ENCODE measurements around the gene ACCS. TPM values are rescaled to one million over a fixed set of nuclear protein-coding genes. Genes with fewer than 3 reads are reported as not detected.
A peak's percentile ranks its signal among the peaks of the same experiment; 100 is the strongest.

Gene ACCS
- total RNA-seq, 1 donor, result 21.0 TPM

DNA sequence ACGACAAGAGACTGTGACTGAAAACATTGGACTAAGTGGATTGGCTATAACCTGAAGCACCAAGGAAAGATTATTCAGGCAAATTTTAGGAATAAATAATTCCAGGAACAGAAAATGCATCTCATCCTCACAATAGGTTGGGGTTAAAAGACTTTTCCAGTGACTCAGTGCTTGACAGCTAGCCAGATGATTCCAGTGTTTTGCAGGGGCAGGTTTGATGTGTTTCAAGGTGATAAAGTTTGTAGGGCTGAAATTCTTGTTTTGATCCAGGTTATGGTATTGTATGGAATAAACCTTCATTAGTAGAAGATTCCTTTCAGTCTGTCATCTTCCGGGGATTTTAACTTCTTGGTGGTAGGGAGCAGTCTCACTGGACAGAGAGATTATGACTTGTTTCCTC is 31.8 kb downstream of the ACCS start:
- Histone ChIP-seq H3K4me2 (ENCODE audit: insufficient read depth, low read length) (no peak overlapping the region), H3K79me2 (ENCODE audit: insufficient read depth, low read length) (peaks cover 62% of the 10 kb centered on the region), H3K4me1 (ENCODE audit: insufficient read depth, low read length) (peaks cover 15% of the 10 kb centered on the region), H3K36me3 (ENCODE audit: insufficient read depth, low read length) (no peaks in the 10 kb centered on the region), H2AFZ (ENCODE audit: low read length) (no peak overlapping the region), H3K4me3 (ENCODE audit: insufficient read depth, low read length) (no peak overlapping the region), H4K20me1 (ENCODE audit: insufficient read depth, low read length) (peaks cover 39% of the 10 kb centered on the region), H3K27ac (ENCODE audit: low read depth, low read length) (no peak overlapping the region), H3K9me3 (ENCODE audit: low read depth, low read length) (no peaks in the 10 kb centered on the region), H3K27me3 (ENCODE audit: insufficient read depth, low read length) (no peaks in the 10 kb centered on the region)
- TF ChIP-seq, protein P1, sequence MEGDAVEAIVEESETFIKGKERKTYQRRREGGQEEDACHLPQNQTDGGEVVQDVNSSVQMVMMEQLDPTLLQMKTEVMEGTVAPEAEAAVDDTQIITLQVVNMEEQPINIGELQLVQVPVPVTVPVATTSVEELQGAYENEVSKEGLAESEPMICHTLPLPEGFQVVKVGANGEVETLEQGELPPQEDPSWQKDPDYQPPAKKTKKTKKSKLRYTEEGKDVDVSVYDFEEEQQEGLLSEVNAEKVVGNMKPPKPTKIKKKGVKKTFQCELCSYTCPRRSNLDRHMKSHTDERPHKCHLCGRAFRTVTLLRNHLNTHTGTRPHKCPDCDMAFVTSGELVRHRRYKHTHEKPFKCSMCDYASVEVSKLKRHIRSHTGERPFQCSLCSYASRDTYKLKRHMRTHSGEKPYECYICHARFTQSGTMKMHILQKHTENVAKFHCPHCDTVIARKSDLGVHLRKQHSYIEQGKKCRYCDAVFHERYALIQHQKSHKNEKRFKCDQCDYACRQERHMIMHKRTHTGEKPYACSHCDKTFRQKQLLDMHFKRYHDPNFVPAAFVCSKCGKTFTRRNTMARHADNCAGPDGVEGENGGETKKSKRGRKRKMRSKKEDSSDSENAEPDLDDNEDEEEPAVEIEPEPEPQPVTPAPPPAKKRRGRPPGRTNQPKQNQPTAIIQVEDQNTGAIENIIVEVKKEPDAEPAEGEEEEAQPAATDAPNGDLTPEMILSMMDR (IDR thresholded peaks at IDR 0.05; ENCODE audit: extremely low read depth, low read depth, low read length), result no peak
- no peak for DNase-seq (ENCODE audit: insufficient read length, low spot score, missing footprints)

DNA sequence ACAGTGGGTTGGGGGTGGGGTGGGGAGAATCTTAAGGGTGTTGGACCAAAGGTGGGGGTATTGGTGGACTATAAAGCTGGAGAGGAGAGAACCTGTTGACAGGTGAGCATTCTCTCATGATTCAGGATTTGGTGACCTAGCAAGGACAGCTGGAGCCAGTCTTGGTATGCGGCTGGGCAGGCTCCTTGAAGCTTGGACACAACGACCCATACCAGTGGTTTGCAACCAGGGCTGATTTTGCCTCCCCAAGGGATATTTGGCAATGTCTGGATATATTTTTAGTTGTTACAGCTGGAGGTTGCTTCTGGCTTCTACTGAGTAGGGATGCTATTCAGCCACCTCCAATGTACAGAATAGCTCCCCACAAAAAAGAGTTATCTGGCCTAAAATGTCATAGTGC is 35.0 kb downstream of the ACCS start:
- no peak overlapping the region for H3K4me3 ChIP-seq (ENCODE audit: insufficient read depth, low read length)
- peaks cover 73% of the 10 kb centered on the region for H3K79me2 ChIP-seq (ENCODE audit: insufficient read depth, low read length)
- no peak overlapping the region for H3K27ac ChIP-seq (ENCODE audit: low read depth, low read length)
- no peak for DNase-seq (ENCODE audit: insufficient read length, low spot score, missing footprints)
- H4K20me1 ChIP-seq (ENCODE audit: insufficient read depth, low read length), result peaks cover 50% of the 10 kb centered on the region
- no peaks in the 10 kb centered on the region for H3K36me3 ChIP-seq (ENCODE audit: insufficient read depth, low read length)
- TF ChIP-seq, protein P1 (IDR thresholded peaks at IDR 0.05; ENCODE audit: extremely low read depth, low read depth, low read length), result no peak
- peaks cover 22% of the 10 kb centered on the region for H3K4me1 ChIP-seq (ENCODE audit: insufficient read depth, low read length)
- H3K4me2 ChIP-seq (ENCODE audit: insufficient read depth, low read length), result no peak overlapping the region
- no peak overlapping the region for H2AFZ ChIP-seq (ENCODE audit: low read length)
- no peaks in the 10 kb centered on the region for H3K9me3 ChIP-seq (ENCODE audit: low read depth, low read length)
- H3K27me3 ChIP-seq (ENCODE audit: insufficient read depth, low read length), result no peaks in the 10 kb centered on the region

DNA sequence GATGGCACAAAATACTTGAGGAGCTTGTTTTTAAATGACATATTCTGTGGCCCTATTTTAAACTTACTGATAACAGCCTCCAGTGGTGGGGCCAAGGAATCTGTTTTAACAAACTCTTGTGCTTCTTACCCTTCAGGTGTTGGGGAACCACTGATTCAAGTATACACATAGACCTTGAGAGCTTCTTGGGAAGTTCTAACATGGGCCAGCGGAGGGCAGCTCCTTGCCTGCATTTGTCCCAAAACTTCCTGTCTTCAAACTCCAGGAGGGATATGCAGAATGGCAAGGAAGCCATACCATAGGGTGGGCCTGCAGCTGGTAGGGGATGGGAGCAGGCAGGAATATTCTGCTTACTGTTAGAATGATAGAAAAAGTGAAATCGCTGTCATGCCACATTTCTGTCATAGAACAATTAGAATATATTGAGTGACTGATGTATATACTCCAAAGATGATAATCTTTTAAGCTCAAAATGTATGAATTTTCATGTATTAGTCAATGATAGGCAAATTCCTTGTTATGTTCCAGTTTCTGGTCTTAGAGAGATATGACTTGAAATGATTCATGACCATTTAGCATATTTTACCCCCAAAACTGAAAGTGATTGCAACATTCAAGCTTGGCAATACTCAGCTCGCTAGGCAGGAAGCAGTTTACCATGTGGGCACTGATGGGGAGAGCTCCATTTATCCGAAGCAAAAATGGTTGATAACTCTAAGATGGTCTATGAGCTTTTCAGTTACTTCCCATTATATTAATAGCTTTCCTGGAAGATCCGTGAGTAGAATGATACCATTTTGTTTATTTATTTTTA is 38.6 kb downstream of the ACCS start:
- Histone ChIP-seq H4K20me1 (ENCODE audit: insufficient read depth, low read length) (peaks cover 42% of the 10 kb centered on the region), H3K79me2 (ENCODE audit: insufficient read depth, low read length) (peaks cover 51% of the 10 kb centered on the region), H3K4me2 (ENCODE audit: insufficient read depth, low read length) (peak overlapping the region; percentile 8), H3K4me3 (ENCODE audit: insufficient read depth, low read length) (no peak overlapping the region), H3K36me3 (ENCODE audit: insufficient read depth, low read length) (peaks cover 18% of the 10 kb centered on the region), H2AFZ (ENCODE audit: low read length) (no peak overlapping the region), H3K9me3 (ENCODE audit: low read depth, low read length) (no peaks in the 10 kb centered on the region), H3K27me3 (ENCODE audit: insufficient read depth, low read length) (no peaks in the 10 kb centered on the region), H3K27ac (ENCODE audit: low read depth, low read length) (no peak overlapping the region), H3K4me1 (ENCODE audit: insufficient read depth, low read length) (peaks cover 10% of the 10 kb centered on the region)
- TF ChIP-seq, protein P1 (IDR thresholded peaks at IDR 0.05; ENCODE audit: extremely low read depth, low read depth, low read length), result peak; percentile 15
- DNase-seq (ENCODE audit: insufficient read length, low spot score, missing footprints), result peak; percentile 80

DNA sequence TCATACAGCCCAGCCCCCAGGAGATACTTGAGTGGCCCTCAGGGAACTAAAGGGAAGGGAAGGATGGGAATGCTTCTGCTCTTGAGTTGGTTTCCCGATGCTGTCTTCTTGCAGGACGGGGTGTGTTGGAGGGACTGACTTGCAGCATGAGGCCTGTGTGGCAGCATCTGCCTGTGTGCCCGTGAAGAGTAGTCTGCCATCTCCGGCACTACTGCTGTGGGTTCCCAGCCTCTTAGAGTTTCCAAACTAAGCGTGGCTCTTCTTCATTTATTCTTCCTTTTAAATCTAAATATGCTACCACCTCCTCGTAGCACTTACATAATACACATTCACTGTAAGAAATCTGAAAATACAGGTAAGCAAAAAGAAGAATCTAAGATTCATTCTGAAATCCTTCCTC is 42.2 kb downstream of the ACCS start:
- Histone ChIP-seq H4K20me1 (ENCODE audit: insufficient read depth, low read length) (peaks cover 37% of the 10 kb centered on the region), H3K4me2 (ENCODE audit: insufficient read depth, low read length) (no peak overlapping the region), H3K4me3 (ENCODE audit: insufficient read depth, low read length) (no peak overlapping the region), H3K9me3 (ENCODE audit: low read depth, low read length) (no peaks in the 10 kb centered on the region), H2AFZ (ENCODE audit: low read length) (no peak overlapping the region), H3K36me3 (ENCODE audit: insufficient read depth, low read length) (peaks cover 32% of the 10 kb centered on the region), H3K27me3 (ENCODE audit: insufficient read depth, low read length) (no peaks in the 10 kb centered on the region), H3K79me2 (ENCODE audit: insufficient read depth, low read length) (peaks cover 22% of the 10 kb centered on the region), H3K27ac (ENCODE audit: low read depth, low read length) (no peak overlapping the region), H3K4me1 (ENCODE audit: insufficient read depth, low read length) (peaks cover 18% of the 10 kb centered on the region)
- TF ChIP-seq, protein P1 (IDR thresholded peaks at IDR 0.05; ENCODE audit: extremely low read depth, low read depth, low read length), result no peak
- DNase-seq (ENCODE audit: insufficient read length, low spot score, missing footprints), result no peak
